ES-I3 (cell line): ENCODE results near the gene LTBP1.
"Not testable (repeated sequence)": the region's sequence is repeated elsewhere in the genome, so short reads cannot be mapped to it uniquely, and the experiment has no call there.

Experiments
- H3K36me3 ChIP-seq: 2 replicates; pipeline ENCODE4 v1.6.1; 2013; ENCODE audit warnings: mild to moderate bottlenecking, low read length, control low read depth, moderate library complexity; ENCODE audit not compliant: insufficient read depth
- H3K4me1 ChIP-seq: 2 replicates; pipeline ENCODE4 v1.6.1; 2013; ENCODE audit warnings: mild to moderate bottlenecking, control low read depth, low read length; ENCODE audit not compliant: insufficient read depth
- H3K9ac ChIP-seq: 2 replicates; pipeline ENCODE4 v1.6.1; 2013; ENCODE audit warnings: low read depth, mild to moderate bottlenecking, low read length, moderate library complexity
- H3K9me3 ChIP-seq: 2 replicates; pipeline ENCODE4 v1.6.1; 2013; ENCODE audit warnings: mild to moderate bottlenecking, low read length, moderate library complexity; ENCODE audit not compliant: control insufficient read depth, insufficient read depth

LTBP1 gene

GRCh38 chr2:33371304-33372090 lies 424.7 kb downstream of the LTBP1 start:
- no peaks in the 10 kb centered on the region for H3K4me1 ChIP-seq
- no peaks in the 10 kb centered on the region for H3K36me3 ChIP-seq
- H3K9me3 ChIP-seq: no peaks in the 10 kb centered on the region
- H3K9ac ChIP-seq: no peak overlapping the region

GRCh38 chr2:33372940-33373553 lies 426.3 kb downstream of the LTBP1 start:
- no peaks in the 10 kb centered on the region for H3K36me3 ChIP-seq
- H3K9me3 ChIP-seq: no peaks in the 10 kb centered on the region
- H3K4me1 ChIP-seq: no peaks in the 10 kb centered on the region
- no peak overlapping the region for H3K9ac ChIP-seq

- no peaks in the 10 kb centered on the region for H3K36me3 ChIP-seq
- no peak overlapping the region for H3K9ac ChIP-seq
- no peaks in the 10 kb centered on the region for H3K9me3 ChIP-seq
- peaks cover 5% of the 10 kb centered on the region; the same call in 1 of the 2 replicates for H3K4me1 ChIP-seq
These were observed 427.2 kb downstream of the LTBP1 start for GRCh38 chr2:33373986-33374385.

DNA sequence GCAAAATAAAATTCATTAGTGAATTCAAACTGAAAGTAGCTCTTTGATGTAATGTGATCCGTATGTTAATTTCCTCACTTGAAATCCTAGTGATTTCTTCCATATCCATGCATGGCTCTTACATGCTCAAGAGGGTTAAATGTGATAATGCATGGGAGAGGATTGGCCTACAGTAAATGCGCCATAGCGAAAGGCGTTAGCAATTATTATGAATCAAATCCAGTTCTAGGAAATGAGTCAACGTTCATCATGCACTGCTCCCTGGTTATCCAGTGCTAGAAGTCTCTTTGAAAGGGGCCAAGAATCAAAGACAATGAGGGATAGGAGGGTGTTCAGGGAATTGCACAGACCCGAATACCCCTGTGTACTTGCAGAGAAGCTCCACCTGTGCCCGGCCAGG lies 428.3 kb downstream of the LTBP1 start:
- Histone ChIP-seq H3K9ac (no peak overlapping the region), H3K9me3 (no peaks in the 10 kb centered on the region), H3K4me1 (peaks cover 6% of the 10 kb centered on the region; the same call in 1 of the 2 replicates), H3K36me3 (no peaks in the 10 kb centered on the region)

- Histone ChIP-seq H3K36me3 (no peaks in the 10 kb centered on the region), H3K9ac (no peak overlapping the region), H3K9me3 (no peaks in the 10 kb centered on the region), H3K4me1 (peaks cover 6% of the 10 kb centered on the region; the same call in 1 of the 2 replicates)
These were observed 430.3 kb downstream of the LTBP1 start for GRCh38 chr2:33377048-33377447.

GRCh38 chr2:33378556-33379210 lies 431.9 kb downstream of the LTBP1 start:
- Histone ChIP-seq H3K9me3 (no peaks in the 10 kb centered on the region), H3K4me1 (peaks cover 6% of the 10 kb centered on the region; the same call in 1 of the 2 replicates), H3K9ac (no peak overlapping the region), H3K36me3 (no peaks in the 10 kb centered on the region)

DNA sequence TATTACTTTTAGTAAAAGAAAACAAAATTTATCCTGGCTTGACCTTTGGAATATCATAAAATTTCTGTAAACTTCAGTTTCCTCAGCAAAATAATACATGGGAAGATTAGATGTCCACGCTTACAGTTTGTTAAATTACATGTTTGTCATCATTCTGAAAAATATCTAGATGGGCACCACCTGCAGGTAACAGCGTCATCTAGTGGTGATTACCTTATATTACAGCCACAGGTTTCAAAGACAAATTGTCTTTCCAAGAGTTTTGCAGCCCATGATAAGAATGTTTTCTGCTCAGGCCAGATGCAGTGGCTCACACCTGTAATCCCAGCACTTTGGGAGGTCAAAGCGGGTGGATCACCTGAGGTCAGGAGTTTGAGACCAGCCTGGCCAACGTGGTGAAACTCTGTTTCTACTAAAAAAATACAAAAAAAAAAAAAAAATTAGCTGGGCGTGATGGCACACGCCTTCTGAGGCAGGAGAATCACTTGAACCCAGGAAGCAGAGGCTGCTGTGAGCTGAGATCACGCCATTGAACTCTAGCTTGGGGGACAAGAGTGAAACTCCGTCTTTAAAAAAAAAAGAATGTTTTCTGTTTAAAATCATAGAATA lies 433.4 kb downstream of the LTBP1 start:
- peaks cover 6% of the 10 kb centered on the region; the same call in 1 of the 2 replicates for H3K4me1 ChIP-seq
- H3K36me3 ChIP-seq: no peaks in the 10 kb centered on the region
- no peak overlapping the region for H3K9ac ChIP-seq
- no peaks in the 10 kb centered on the region for H3K9me3 ChIP-seq

DNA sequence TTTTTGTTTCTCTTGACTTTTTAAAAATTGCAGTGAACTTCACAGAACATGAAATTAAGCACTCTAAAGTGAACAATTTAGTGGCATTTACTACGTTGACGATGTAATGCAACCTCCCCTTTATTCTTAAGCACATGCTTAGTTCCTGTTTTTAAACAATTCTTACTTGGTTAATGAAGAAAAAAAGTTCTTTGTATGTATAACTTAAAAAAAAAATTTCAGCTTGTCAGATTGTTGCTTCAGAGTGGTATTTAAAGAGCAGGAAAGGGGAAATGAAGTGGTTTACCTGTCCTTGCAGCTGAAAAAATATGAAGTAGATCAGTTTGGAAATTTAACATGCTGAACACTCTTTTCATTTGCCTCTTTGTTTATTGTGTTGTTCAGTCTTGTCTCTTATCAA lies 434.0 kb downstream of the LTBP1 start:
- Histone ChIP-seq H3K36me3 (no peaks in the 10 kb centered on the region), H3K9me3 (no peaks in the 10 kb centered on the region), H3K4me1 (peaks cover 6% of the 10 kb centered on the region; the same call in 1 of the 2 replicates), H3K9ac (no peak overlapping the region)

- Histone ChIP-seq H3K9me3 (no peaks in the 10 kb centered on the region), H3K4me1 (peaks cover 6% of the 10 kb centered on the region; the same call in 1 of the 2 replicates), H3K36me3 (no peaks in the 10 kb centered on the region), H3K9ac (no peak overlapping the region)
These were observed 434.6 kb downstream of the LTBP1 start for GRCh38 chr2:33381301-33381858.

GRCh38 chr2:33383855-33384598 lies 437.3 kb downstream of the LTBP1 start:
- H3K9me3 ChIP-seq: no peaks in the 10 kb centered on the region
- no peak overlapping the region for H3K9ac ChIP-seq
- peaks cover under 1% of the 10 kb centered on the region; the same call in 1 of the 2 replicates for H3K4me1 ChIP-seq
- H3K36me3 ChIP-seq: no peaks in the 10 kb centered on the region

- Histone ChIP-seq H3K9me3 (no peaks in the 10 kb centered on the region), H3K36me3 (no peaks in the 10 kb centered on the region), H3K9ac (no peak overlapping the region), H3K4me1 (no peaks in the 10 kb centered on the region)
These were observed 437.8 kb downstream of the LTBP1 start for GRCh38 chr2:33384599-33384961.

- no peaks in the 10 kb centered on the region for H3K9me3 ChIP-seq
- no peak overlapping the region for H3K9ac ChIP-seq
- H3K36me3 ChIP-seq: no peaks in the 10 kb centered on the region
- no peaks in the 10 kb centered on the region for H3K4me1 ChIP-seq
These were observed 442.2 kb downstream of the LTBP1 start for GRCh38 chr2:33388996-33389395.

DNA sequence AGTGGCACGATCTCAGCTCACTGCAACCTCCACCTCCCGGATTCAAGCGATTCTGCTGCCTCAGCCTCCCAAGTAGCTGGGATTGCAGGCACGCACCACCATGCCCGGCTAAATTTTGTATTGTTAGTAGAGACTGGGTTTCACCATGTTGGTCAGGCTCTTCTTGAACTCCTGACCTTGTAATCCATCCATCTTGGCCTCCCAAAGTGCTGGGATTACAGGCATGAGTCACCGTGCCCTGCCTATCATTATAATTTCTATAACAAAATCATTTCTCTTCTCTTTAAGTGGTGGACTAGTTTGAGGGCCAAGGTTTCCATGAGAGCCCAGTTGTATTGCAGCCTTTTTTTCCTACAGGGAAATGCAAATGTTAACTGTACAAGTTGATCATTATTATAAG lies 442.9 kb downstream of the LTBP1 start:
- H3K4me1 ChIP-seq, H3K36me3 ChIP-seq, H3K9ac ChIP-seq, H3K9me3 ChIP-seq: not testable (repeated sequence)
